GM21786 (cell line): ENCODE measurements around the gene SMAD2.
"Not testable (repeated sequence)": the region's sequence is repeated elsewhere in the genome, so short reads cannot be mapped to it uniquely, and the experiment has no call there.

Experiments used
- ATAC-seq: cut with Tn5 transposase; IDR thresholded peaks from one replicate; pipeline ENCODE4 v1.9.1; 2021; ENCODE audit not compliant: unreplicated experiment

SMAD2 gene

GRCh38 chr18:47846431-47846830, 84.0 kb downstream of the SMAD2 start:
- no peak for ATAC-seq

GRCh38 chr18:47844828-47845498, 85.5 kb downstream of the SMAD2 start:
- ATAC-seq = no peak

GRCh38 chr18:47842836-47843235, 87.6 kb downstream of the SMAD2 start:
- no peak for ATAC-seq

GRCh38 chr18:47838396-47838795, 92.1 kb downstream of the SMAD2 start:
- no peak for ATAC-seq

GRCh38 chr18:47832348-47832747, 98.1 kb downstream of the SMAD2 start:
- no peak for ATAC-seq

GRCh38 chr18:47831351-47831750, 99.1 kb downstream of the SMAD2 start:
- ATAC-seq = no peak

GRCh38 chr18:47830772-47831171, 99.7 kb downstream of the SMAD2 start:
- no peak for ATAC-seq

GRCh38 chr18:47829831-47830230, 100.6 kb downstream of the SMAD2 start:
- no peak for ATAC-seq

- ATAC-seq = not testable (repeated sequence)
Observed at GRCh38 chr18:47828031-47828430, 102.4 kb downstream of the SMAD2 start.

GRCh38 chr18:47826157-47827074, 104.0 kb downstream of the SMAD2 start:
- no peak for ATAC-seq

- ATAC-seq = no peak
Observed at GRCh38 chr18:47821314-47821713, 109.1 kb downstream of the SMAD2 start.

- no peak for ATAC-seq
Observed at GRCh38 chr18:47817795-47818077, 112.7 kb downstream of the SMAD2 start.

- no peak for ATAC-seq
Observed at GRCh38 chr18:47817017-47817794, 113.3 kb downstream of the SMAD2 start.

- no peak for ATAC-seq
Observed at GRCh38 chr18:47815486-47816270, 114.8 kb downstream of the SMAD2 start.

- ATAC-seq = no peak
Observed at GRCh38 chr18:47809420-47809819, 121.0 kb downstream of the SMAD2 start.

GRCh38 chr18:47802802-47803201, 127.7 kb downstream of the SMAD2 start:
- no peak for ATAC-seq

GRCh38 chr18:47801817-47802216, 128.6 kb downstream of the SMAD2 start:
- ATAC-seq = no peak

GRCh38 chr18:47800756-47801155, 129.7 kb downstream of the SMAD2 start:
- no peak for ATAC-seq

GRCh38 chr18:47800248-47800647, 130.2 kb downstream of the SMAD2 start:
- ATAC-seq = no peak

- ATAC-seq = no peak
Observed at GRCh38 chr18:47799376-47799775, 131.1 kb downstream of the SMAD2 start.

GRCh38 chr18:47798366-47798765, 132.1 kb downstream of the SMAD2 start:
- ATAC-seq = no peak
